GM21528 (cell line): Measurements from ENCODE around the gene EPB41L3.

Experiments used
- ATAC-seq: cut with Tn5 transposase; IDR thresholded peaks from one replicate; pipeline ENCODE4 v1.9.1; 2021; ENCODE audit warnings: mild to moderate bottlenecking, moderate library complexity; ENCODE audit not compliant: unreplicated experiment, low FRiP score

EPB41L3 gene

DNA sequence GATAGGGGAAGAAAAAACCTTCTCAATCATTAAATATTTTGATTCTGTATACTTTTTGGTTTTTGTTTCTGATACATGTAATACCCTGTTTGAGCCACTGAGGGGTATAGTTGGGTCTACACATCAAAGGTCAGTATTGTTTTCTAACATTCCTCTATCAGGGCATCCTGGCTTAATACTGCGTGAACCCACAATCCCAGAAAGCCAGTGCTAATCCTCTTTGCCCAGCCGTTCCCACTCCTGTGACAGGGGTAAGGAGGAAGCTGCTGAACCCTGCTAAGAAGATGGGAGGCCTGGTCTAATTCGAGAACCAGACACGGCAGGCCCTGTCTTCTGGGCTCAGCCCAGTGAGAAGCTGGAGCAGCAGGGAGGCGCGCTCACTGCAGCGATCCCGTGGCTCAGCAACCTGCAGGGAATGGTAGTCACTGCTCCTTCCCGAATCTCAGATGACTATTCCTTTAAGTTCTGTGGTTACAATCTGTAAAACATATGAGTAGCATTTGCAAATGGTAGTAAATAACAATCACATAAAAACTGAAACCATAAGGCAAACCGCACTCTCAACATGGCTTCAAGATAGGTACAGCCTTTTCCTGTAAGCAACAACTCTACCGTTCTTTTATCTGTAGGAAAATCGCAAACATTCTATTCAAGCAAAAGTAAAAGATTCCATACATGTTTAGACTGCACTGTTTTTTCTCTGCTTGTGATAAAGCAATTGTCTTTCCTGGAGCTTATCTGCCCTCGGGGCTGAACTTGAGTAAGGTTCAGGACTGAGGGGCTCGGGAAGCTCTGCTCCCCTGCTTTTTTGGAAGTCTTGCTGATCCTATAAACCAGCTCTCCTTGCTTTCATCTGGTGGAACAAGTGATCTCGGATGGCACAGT is 87.0 kb downstream of the EPB41L3 start:
- no peak for ATAC-seq

- ATAC-seq = no peak
These were observed 88.1 kb downstream of the EPB41L3 start for GRCh38 chr18:5455674-5456073.

DNA sequence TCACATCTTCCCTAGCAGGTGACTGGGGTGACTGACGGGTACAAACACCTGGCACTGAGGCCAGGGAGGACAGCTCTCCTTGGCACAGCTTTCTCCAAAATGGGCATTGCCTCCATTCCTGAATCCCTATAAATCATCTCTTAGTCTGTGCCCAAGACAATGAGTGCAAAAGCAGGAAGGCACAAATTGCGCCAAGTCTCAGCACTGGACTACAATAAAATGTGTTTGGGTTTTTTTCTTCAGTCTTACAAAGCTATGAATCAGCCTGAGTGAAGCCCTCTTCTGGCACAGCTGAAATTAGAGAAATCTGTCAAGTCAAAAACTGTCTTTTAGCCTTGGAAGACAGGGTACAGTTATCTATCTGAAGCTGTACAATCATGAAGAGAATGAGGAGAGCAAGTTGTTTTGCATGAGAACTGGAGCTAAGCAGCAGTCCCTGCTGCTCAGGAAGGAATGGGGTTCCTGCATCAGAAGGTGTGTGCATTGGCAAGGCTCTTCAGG is 90.8 kb downstream of the EPB41L3 start:
- no peak for ATAC-seq

DNA sequence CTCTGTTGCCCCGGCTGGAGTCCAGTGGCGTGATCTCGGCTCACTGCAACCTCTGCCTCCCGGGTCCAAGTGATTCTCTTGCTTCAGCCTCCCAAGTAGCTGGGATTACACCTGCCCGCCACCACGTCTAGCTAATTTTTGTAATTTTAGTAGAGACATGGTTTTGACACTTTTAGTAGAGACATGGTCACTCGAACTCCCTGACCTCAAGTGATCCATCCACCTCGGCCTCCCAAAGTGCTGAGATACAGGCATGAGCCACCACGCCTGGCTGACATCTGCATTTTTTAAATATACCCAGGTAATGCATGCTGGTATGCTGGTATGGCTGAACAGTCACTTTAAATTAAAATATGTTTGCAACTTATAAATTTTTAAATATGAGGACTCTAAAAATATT is 91.9 kb downstream of the EPB41L3 start:
- no peak for ATAC-seq

DNA sequence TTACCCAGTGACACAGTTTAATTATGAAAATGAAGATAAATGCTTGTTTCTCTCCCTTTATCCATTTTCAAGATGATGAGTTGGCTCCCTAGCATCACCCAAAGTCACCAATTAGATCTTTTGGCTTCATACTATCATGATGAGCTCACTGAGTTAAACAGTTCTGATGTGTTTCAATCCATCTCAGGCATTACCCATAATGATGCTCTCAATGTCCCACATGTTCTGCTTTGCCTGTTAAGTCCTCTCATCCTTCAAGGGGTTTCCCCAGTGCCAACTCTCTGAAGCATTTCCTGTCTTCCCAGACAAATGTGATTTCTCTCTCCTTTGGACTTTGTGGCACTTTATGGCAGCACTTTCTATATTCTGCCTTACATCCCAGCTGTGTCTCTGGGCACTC is 92.6 kb downstream of the EPB41L3 start:
- no peak for ATAC-seq

DNA sequence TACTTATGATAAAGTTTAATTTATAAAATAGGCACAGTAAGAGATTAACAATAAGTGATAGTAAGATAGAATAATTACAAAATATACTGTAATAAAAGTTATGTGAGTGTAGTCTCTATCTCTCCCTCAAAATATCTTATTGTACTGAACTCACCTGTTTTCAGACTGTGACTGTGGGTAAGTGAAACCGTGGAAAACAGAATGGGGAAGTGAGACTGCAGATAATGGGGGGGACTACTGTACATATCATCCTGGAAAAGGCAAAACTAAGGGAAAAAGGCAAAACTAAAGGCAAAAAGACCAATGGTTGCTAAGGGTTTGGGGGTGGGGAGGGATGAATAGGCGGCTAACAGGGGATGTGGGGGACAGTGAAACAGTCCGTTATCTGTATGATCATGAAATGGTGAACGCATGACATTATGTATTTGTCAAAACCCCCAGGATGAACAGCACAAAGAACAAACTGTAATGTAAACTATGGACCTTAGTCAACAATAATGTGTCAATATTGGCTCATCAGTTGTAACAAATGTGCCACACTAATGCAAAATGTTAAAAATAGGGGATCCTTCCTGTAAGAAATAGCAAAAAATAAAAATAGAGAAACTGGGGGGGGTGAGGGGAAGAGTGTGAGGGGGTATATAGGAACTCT is 93.8 kb downstream of the EPB41L3 start:
- no peak for ATAC-seq

- ATAC-seq = no peak
These were observed 96.4 kb downstream of the EPB41L3 start for GRCh38 chr18:5447442-5447841.

GRCh38 chr18:5444847-5445246 is 99.0 kb downstream of the EPB41L3 start:
- ATAC-seq = no peak

- ATAC-seq = no peak
These were observed 99.5 kb downstream of the EPB41L3 start for GRCh38 chr18:5444269-5444668.

- ATAC-seq = no peak
These were observed 103.7 kb downstream of the EPB41L3 start for GRCh38 chr18:5439986-5440696.

- no peak for ATAC-seq
These were observed 109.4 kb downstream of the EPB41L3 start for GRCh38 chr18:5434425-5434824.

- ATAC-seq = no peak
These were observed 111.8 kb downstream of the EPB41L3 start for GRCh38 chr18:5431836-5432575.

DNA sequence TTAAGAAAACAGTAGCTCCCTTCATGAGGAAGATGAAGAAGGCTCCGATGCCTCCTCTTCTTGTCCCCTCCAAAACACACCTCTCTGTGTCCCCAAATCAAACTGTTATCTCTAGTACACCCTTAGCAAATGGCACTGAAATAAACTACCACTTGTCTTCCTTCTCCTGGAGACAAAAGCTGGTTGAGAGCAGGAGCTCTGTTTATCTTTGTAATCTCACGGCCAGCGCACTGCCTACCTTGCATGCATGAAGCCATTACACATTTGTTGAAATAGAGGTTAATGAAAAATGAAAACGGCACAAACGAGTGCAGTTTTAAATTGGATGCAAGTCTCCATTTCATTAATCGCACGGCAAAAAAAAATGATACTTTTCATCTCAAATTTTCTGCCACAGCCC is 113.7 kb downstream of the EPB41L3 start:
- ATAC-seq = no peak

DNA sequence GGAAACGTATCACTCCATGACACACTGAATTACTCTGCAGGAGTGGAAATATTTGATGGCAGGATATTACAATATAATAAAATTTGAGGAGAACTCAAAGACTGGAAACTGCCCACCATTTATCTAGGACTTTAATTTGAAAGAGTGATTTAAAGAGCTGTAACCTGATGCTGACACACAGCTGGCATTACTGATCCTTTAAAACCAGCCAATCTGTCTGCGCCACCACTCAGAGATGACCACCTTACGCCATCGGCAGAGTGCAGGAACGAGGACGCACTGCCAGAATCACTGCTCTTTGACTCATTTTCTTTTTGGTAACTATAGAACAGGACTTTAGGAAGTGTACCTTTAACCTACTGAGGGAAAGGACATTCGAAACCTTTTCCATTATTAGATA is 114.1 kb downstream of the EPB41L3 start:
- ATAC-seq = no peak

- ATAC-seq = no peak
These were observed 118.1 kb downstream of the EPB41L3 start for GRCh38 chr18:5425721-5426120.

DNA sequence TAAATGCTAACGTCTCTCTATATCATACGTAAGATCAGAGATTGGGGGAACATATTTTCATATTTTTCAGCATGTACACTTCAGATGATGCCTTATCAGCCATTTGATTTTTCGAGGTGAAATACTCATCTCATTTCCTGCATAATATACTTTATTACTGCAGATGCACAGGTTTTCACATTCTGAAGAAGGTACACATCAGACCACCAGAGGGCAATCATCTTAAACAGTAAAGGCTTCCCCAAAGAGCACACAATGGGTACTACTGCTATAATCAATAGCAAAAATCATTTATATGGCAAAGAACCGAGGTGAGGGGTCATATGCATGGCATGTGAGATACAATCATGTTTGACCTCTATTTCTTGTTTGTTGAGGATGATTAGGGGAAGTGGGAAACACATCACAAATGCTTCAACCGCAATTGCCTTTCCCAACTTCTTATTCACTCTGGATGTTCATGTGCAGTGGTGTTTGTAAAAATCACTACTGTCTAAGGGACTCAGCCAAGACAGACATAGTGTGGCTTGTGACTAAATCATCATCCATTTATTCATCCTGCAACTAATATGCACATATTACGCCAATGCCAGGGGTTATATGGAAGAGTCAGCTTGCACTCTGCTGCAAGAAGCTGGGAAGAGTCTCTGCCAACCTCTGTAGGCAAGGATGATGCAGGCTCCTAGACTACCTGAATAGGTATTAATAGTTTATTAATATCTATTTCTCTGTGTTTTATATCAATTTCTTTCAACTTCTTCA is 118.7 kb downstream of the EPB41L3 start:
- ATAC-seq = no peak

GRCh38 chr18:5422626-5423025 is 121.2 kb downstream of the EPB41L3 start:
- ATAC-seq = no peak

DNA sequence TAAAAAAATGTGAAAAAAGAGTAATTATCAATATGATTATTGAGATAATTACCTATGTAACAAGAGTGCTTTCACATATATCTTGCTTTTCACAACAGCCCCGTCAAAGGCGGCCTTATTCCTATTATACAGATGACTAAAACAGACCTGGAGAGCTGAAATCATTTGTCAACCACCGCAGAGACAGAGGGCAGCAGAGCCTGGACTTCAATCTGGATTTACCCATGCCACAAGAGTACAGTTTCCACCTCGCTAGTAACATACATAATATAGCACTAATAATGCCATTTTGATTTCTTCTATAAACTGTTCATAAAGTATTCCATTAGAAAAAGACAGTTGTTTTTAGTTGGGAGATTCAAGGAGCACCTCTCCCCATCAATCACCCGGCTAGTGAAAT is 121.8 kb downstream of the EPB41L3 start:
- ATAC-seq = no peak

DNA sequence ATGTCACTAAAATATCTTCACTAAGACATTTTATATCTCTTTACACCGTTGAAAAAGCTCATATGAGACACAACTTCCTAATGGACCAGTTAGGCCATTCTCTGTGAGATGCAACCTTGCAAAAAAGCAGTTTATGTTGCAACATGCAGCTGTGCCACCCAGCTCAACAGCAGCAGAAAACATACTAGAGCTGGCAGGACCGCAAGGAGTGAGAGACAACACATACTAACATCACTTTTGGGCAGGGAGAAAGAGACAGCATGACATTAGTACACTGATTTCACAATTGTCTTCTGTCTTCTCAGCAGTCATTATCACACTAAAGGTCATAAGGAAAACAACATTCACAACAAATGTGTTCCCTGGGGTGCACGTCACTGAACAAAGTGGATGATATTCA is 122.9 kb downstream of the EPB41L3 start:
- no peak for ATAC-seq

DNA sequence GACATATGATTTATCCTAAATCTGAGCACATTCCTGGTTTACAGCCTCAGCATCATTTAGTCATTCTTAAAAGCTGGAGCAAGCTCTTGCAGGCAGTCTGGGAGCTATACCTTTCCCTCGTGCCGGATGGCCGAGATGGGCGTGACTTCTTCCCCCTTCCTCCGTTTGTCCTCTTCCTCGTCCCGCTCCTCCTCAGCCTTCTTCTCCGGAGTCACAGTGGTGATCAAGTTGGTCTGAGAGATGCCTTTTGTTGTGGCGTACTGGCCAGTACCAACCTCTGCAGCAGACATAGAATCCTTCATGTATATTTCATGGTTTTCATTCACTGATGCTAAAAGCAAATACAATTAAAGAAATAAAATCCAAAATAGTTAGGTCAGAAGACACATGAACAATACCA is 124.2 kb downstream of the EPB41L3 start:
- ATAC-seq = no peak
